HepG2 (cell line): ENCODE measurements around the gene SH2D5. TPM values are rescaled to one million over a fixed set of nuclear protein-coding genes. Genes with fewer than 3 reads are reported as not detected.

Source experiments
- CEBPB ChIP-seq: IDR thresholded peaks from 2 replicates; pipeline ENCODE4 v1.6.1; 2011; ENCODE audit warnings: low read depth, low read length, improper control_type of control experiment, borderline replicate concordance
- EP300 ChIP-seq, 3 experiments: sonication (generic) in 1 of 3; formaldehyde crosslinking in 1 of 3; IDR thresholded peaks; 2 replicates each; pipeline versions ENCODE4 v1.5.1 to v1.6.1; 2011 to 2020; ENCODE audit warnings: low read depth in 2 of 3, low read length in 2 of 3, borderline replicate concordance in 1 of 3, improper control_type of control experiment in 1 of 3, mild to moderate bottlenecking in 1 of 3, missing genetic modification reagents in 1 of 3, moderate library complexity in 1 of 3
- HNF4G ChIP-seq, 2 experiments: sonication (generic) in 1 of 2; formaldehyde crosslinking in 1 of 2; IDR thresholded peaks; 2 replicates each; pipeline versions ENCODE4 v1.4.0 to v1.6.1; 2011 to 2020; ENCODE audit warnings: borderline replicate concordance in 2 of 2, low read depth in 2 of 2, mild to moderate bottlenecking in 2 of 2, low read length in 1 of 2, missing genetic modification reagents in 1 of 2, moderate library complexity in 1 of 2
- POGK ChIP-seq: sonication (generic); formaldehyde crosslinking; conservative IDR thresholded peaks from 2 replicates; pipeline ENCODE4 v1.8.0; 2022; ENCODE audit warnings: mild to moderate bottlenecking, moderate library complexity, missing genetic modification reagents
- RFX1 ChIP-seq: fragments of 450-650 bp; IDR thresholded peaks from 2 replicates; pipeline ENCODE4 v1.6.1; 2017
- SAP130 ChIP-seq: IDR thresholded peaks from 2 replicates; pipeline ENCODE4 v1.6.1; 2016; ENCODE audit warnings: low read depth
- SP2 ChIP-seq: sonication (generic); formaldehyde crosslinking; IDR thresholded peaks from 2 replicates; pipeline ENCODE4 v1.5.1; 2020; ENCODE audit warnings: mild to moderate bottlenecking, missing genetic modification reagents
- SPEN ChIP-seq: sonication (generic); formaldehyde crosslinking; IDR thresholded peaks from 2 replicates; pipeline ENCODE4 v1.5.1; 2020; ENCODE audit warnings: low read depth, mild to moderate bottlenecking, missing genetic modification reagents
- TMF1 ChIP-seq: sonication (generic); formaldehyde crosslinking; IDR thresholded peaks from 2 replicates; pipeline ENCODE4 v1.8.1; 2022; ENCODE audit warnings: low read depth, missing genetic modification reagents
- XBP1 ChIP-seq: sonication (generic); formaldehyde crosslinking; IDR thresholded peaks from 2 replicates; pipeline ENCODE4 v1.5.0; 2020; ENCODE audit warnings: missing genetic modification reagents
- ZFX ChIP-seq: sonication (generic); formaldehyde crosslinking; IDR thresholded peaks from 2 replicates; pipeline ENCODE4 v1.4.0; 2020; ENCODE audit warnings: mild to moderate bottlenecking, low read depth, missing genetic modification reagents, moderate library complexity
- ZNF3 ChIP-seq: IDR thresholded peaks from 2 replicates; pipeline ENCODE4 v1.7.0; 2017; ENCODE audit warnings: inconsistent platforms
- ZNF33A ChIP-seq: sonication (generic); formaldehyde crosslinking; IDR thresholded peaks from 2 replicates; pipeline ENCODE4 v1.5.1; 2020; ENCODE audit warnings: missing genetic modification reagents, mild to moderate bottlenecking, moderate library complexity, borderline replicate concordance
- ZNF414 ChIP-seq: sonication (generic); formaldehyde crosslinking; IDR thresholded peaks from 2 replicates; pipeline ENCODE4 v1.5.0; 2020; ENCODE audit warnings: missing genetic modification reagents
- ZNF501 ChIP-seq: sonication (generic); formaldehyde crosslinking; IDR thresholded peaks from 2 replicates; pipeline ENCODE4 v1.5.1; 2020; ENCODE audit warnings: mild to moderate bottlenecking, moderate library complexity, missing genetic modification reagents
- ZNF598 ChIP-seq: sonication (generic); formaldehyde crosslinking; IDR thresholded peaks from 2 replicates; pipeline ENCODE4 v1.5.1; 2020; ENCODE audit warnings: mild to moderate bottlenecking, missing genetic modification reagents, borderline replicate concordance
- ZNF687 ChIP-seq: sonication (generic); formaldehyde crosslinking; IDR thresholded peaks from 2 replicates; pipeline ENCODE4 v1.5.1; 2020; ENCODE audit warnings: mild to moderate bottlenecking, missing genetic modification reagents, moderate library complexity
- polyA plus RNA-seq, 8 experiments: library from polyadenylated mRNA; depleted of rRNA in 3 of 8; stranded (reverse) in 7 of 8; unstranded in 1 of 8; fragments of >200 nt; fragmentation: Illumina TruSeq in 4 of 8; extraction: Trizol in 4 of 8; gene quantifications; 2 replicates each; pipeline versions ENCODE4 v1.2.1 to v1.2.3, GENCODE V29; 2011 to 2016; ENCODE audit warnings: low read depth in 4 of 8, missing spikeins in 1 of 8, mixed read lengths in 1 of 8; ENCODE audit not compliant: insufficient read depth in 1 of 8
- total RNA-seq, 5 experiments: library from RNA; depleted of rRNA; stranded (reverse); fragments of >200 nt; fragmentation: Illumina TruSeq; extraction: Trizol; gene quantifications; 2 replicates each; pipeline ENCODE4 v1.2.3, GENCODE V29; 2016; ENCODE audit warnings: low read depth in 1 of 5

The SH2D5 gene
- total and polyA plus RNA-seq, 2 of the 13 experiments (the other 11 are each of a cell fraction or from before 2014, with no cell fraction given), result 1.2 to 3.4 TPM

GRCh38 chr1:20713440-20713839, 19.1 kb downstream of the SH2D5 start (continued):
- no peak for TF ChIP-seq ZNF414 (CRISPR knock-in tag)
- TF ChIP-seq SP2 (CRISPR knock-in tag), result no peak
- TF ChIP-seq XBP1, result no peak
- no peak for TF ChIP-seq ZNF501 (CRISPR knock-in tag)
- no peak for TF ChIP-seq RFX1
- no peak for TF ChIP-seq TMF1 (CRISPR knock-in tag)
- TF ChIP-seq ZNF687 (CRISPR knock-in tag), result peak; percentile 43
- TF ChIP-seq HNF4G (IDR thresholded peaks at IDR 0.05; ENCODE audit: borderline replicate concordance, low read depth, low read length), result peak; percentile 28; the same call in 1 of the 2 replicates
- TF ChIP-seq HNF4G (CRISPR knock-in tag; IDR thresholded peaks at IDR 0.05; ENCODE audit: borderline replicate concordance, low read depth), result no peak; the same call in 1 of the 2 replicates
- peak; percentile 29; the same call in 1 of the 2 replicates for TF ChIP-seq SPEN (CRISPR knock-in tag)
- TF ChIP-seq SAP130 (CRISPR knock-in tag), result peak; percentile 22; the same call in 1 of the 2 replicates
- no peak for TF ChIP-seq ZNF3 (CRISPR knock-in tag)
- TF ChIP-seq ZNF598 (CRISPR knock-in tag), result 0 out of 2 replicates have a peak, but pooled peaks have one; percentile 50
- 0 out of 2 replicates have a peak, but pooled peaks have one; percentile 53 for TF ChIP-seq ZNF33A
- no peak for TF ChIP-seq EP300 (IDR thresholded peaks at IDR 0.05; ENCODE audit: low read depth in 2 of 2, low read length in 2 of 2)
- TF ChIP-seq EP300 (CRISPR knock-in tag; IDR thresholded peaks at IDR 0.05; ENCODE audit: borderline replicate concordance), result no peak
- no peak for TF ChIP-seq POGK (CRISPR knock-in tag)
- TF ChIP-seq ZFX, result peak; percentile 47; the same call in 1 of the 2 replicates
- TF ChIP-seq CEBPB, result 0 out of 2 replicates have a peak, but pooled peaks have one; percentile 21
